D721Med (cell line): ENCODE results near the gene BRI3BP.

Experiments used
- DNase-seq: peaks from one replicate; pipeline ENCODE4 v3.0.0; 2011; ENCODE audit warnings: low spot score; ENCODE audit not compliant: insufficient read length
- FAIRE-seq: peaks from 2 replicates; lab custom pipeline; 2011; peaks lifted over from hg19 to GRCh38; lab: Jason Lieb, UNC
- TF ChIP-seq, protein P1 (sequence below): IDR thresholded peaks from 2 replicates; pipeline ENCODE4 v1.5.1; 2012; ENCODE audit warnings: mild to moderate bottlenecking, control low read depth; ENCODE audit not compliant: insufficient read depth; ENCODE audit errors: missing control alignments

Gene BRI3BP

GRCh38 chr12:124964251-124964650 is 29.2 kb upstream of the BRI3BP start:
- TF ChIP-seq, protein P1, sequence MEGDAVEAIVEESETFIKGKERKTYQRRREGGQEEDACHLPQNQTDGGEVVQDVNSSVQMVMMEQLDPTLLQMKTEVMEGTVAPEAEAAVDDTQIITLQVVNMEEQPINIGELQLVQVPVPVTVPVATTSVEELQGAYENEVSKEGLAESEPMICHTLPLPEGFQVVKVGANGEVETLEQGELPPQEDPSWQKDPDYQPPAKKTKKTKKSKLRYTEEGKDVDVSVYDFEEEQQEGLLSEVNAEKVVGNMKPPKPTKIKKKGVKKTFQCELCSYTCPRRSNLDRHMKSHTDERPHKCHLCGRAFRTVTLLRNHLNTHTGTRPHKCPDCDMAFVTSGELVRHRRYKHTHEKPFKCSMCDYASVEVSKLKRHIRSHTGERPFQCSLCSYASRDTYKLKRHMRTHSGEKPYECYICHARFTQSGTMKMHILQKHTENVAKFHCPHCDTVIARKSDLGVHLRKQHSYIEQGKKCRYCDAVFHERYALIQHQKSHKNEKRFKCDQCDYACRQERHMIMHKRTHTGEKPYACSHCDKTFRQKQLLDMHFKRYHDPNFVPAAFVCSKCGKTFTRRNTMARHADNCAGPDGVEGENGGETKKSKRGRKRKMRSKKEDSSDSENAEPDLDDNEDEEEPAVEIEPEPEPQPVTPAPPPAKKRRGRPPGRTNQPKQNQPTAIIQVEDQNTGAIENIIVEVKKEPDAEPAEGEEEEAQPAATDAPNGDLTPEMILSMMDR, result no peak
- no peak for DNase-seq
- no peak for FAIRE-seq

DNA sequence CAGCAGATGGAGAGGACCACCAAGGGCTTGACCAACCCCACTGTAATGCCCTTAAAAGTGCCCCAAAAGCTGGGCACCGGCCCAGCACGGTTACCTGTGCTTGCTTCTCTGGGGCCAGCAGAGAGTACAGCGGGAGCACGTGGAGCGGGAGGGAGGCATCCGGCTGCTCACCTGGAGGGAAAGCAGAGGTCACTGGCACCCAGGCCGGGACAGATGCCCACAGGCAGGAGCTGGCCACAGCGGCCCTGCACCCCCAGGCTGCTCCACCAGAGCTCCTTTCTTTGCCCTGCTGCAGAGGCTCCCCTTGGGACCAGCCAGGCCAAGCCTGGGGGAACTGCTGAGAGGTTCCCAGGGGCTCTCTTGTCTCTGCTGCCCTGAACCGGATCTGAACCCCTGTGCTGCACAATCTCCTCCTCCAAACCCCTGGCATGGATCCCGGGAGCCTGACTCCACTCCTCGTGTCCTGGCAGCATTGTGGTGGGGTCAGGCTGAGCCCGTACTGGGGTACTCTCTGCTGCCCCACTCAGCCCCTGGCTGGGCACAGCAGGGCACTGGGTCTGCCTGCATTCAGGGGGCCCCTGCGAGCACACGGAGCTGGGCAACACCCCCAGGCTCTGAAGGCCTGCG is 28.5 kb upstream of the BRI3BP start:
- FAIRE-seq (no peak), DNase-seq (no peak)

DNA sequence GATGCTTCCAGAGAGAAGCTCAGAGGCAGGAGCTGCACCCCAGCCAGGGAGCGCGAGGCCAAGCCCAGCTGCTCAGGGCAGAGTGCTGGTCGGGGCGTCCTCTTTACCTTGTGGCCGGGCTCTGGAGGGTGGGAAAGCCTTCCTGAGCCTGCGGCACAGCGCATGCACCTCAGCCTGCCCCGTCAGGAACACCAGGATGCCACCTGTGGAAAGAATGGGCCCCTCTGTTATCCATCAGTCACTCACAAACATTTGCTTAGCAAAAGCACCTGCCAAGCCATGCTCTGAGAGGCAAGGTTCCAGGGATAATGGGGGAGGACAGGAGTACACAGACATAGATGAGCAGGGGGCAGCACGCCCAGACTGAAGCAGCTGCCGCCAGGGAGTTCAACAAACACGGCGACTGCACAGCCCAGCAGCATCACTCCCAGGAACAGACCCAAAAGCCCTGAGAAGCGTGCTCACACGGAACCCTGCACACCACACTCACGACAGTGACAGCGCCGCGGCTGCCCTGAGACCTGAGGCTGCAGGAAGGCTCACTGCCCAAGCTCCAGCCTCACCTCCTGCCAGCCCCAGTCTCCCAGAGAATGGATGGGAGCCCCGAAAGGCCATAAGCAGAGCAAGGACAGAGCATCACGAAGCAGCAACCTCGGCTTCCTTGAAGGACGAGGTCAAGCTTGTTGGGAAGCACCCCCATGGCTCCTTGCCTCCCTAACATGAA is 26.3 kb upstream of the BRI3BP start:
- TF ChIP-seq, protein P1, result no peak
- DNase-seq (no peak), FAIRE-seq (no peak)

More for the DNA sequence above, 28.5 kb upstream of the BRI3BP start:
- TF ChIP-seq, protein P1, result no peak

GRCh38 chr12:124968656-124969055 is 24.8 kb upstream of the BRI3BP start:
- DNase-seq (no peak), FAIRE-seq (no peak)
- TF ChIP-seq, protein P1, result no peak

DNA sequence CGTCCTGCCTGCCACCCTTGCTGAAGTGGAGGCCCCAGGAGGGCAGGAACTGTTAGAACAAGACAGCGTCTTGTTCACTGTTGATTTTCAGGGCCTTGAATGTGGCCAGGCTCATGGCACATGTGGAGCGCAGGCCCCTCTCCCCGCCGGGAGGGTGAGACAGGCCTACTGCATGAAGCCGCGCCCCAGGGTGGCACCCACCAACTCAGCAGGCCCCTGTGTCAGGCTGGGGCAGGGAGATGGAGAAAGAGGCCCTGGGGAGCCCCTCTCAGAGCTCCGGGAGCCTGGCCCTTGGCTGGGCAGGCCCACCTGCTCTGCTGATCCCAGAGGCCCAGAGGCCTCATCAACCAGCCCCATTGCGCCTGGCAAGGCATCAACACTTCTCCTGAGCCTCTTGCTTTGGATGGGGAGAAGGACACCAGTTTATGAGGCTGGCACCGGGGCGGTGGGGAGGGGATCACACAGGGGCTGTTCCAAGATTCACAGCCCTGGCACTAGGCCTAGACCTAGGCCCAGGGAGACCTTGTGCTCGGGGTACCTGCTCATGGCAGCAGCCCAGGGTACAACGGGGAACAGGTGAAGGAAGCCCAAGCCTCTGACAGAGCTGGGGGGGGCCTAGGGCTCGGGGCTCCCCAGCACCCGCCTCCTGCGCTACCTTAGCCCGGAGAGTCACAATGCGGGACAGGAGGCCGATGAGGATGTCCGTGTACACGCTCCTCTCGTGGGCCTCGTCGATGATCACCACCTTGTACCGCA is 22.6 kb upstream of the BRI3BP start:
- TF ChIP-seq, protein P1, result no peak
- DNase-seq, result no peak
- no peak for FAIRE-seq

DNA sequence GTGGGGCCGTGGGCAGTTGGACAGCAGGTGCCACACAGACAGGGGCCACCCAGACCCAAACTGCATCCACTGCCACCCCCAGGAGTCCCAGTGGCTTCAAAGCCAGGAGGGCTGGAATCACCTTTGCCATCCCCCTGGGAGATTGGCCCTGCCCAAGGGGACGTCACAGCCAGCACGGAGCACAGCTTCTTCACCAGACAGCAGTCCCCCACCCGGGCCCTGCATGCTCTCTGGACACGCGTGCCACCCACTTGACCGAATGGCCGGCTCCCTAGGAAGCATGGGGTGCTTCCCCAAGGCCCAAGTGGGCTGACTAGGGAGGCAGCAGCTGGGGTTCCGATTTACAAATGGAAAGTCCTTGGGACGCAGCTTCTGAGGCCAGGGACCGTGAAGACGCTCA is 21.8 kb upstream of the BRI3BP start:
- DNase-seq (no peak), FAIRE-seq (no peak)
- TF ChIP-seq, protein P1, result no peak
